Gastrocnemius medialis (tissue), 4 donors: ENCODE results near the gene TAMALIN.

ENCODE experiments used
- POLR2A ChIP-seq, 2 donors: fragments of 450-650 bp; IDR thresholded peaks; one replicate each; pipeline ENCODE4 v1.6.1; 2017; ENCODE audit warnings: antibody characterized with exemption in 2 of 2, mild to moderate bottlenecking in 2 of 2, moderate library complexity in 2 of 2
- TF ChIP-seq, protein P1 (sequence below), 5 experiments: fragments of 450-650 bp in 3 of 5; fragments of 200-600 bp in 2 of 5; sonication (generic) in 2 of 5; IDR thresholded peaks in 4 of 5; conservative IDR thresholded peaks in 1 of 5; 1 replicate in 4 of 5; 2 replicates in 1 of 5; pipeline ENCODE4 v1.5.1; 2016 to 2019; ENCODE audit warnings: antibody characterized with exemption in 5 of 5, mild to moderate bottlenecking in 3 of 5, moderate library complexity in 3 of 5

DNA sequence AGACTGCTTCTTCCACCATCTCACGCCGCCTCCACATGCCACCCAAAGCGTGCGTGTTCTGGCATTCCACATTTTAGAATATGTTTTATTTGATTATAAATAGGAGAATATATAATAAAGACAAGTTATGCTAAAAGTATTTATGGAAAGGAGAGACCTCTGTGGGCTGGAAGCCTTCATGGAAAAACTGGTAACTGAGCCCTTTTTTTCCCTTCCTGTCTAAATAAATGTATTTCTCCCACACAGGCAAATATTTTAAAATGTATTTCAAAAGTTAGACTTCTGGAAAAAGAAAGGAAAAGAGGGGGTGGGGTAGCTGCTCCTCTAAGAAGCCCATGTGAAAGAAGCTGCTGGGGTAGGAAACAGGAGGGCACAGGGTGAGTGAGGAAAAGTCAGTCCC is 28.4 kb downstream of the TAMALIN start:
- TF ChIP-seq, protein P1, sequence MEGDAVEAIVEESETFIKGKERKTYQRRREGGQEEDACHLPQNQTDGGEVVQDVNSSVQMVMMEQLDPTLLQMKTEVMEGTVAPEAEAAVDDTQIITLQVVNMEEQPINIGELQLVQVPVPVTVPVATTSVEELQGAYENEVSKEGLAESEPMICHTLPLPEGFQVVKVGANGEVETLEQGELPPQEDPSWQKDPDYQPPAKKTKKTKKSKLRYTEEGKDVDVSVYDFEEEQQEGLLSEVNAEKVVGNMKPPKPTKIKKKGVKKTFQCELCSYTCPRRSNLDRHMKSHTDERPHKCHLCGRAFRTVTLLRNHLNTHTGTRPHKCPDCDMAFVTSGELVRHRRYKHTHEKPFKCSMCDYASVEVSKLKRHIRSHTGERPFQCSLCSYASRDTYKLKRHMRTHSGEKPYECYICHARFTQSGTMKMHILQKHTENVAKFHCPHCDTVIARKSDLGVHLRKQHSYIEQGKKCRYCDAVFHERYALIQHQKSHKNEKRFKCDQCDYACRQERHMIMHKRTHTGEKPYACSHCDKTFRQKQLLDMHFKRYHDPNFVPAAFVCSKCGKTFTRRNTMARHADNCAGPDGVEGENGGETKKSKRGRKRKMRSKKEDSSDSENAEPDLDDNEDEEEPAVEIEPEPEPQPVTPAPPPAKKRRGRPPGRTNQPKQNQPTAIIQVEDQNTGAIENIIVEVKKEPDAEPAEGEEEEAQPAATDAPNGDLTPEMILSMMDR (IDR thresholded peaks at IDR 0.05 in 4 of 5, conservative IDR thresholded peaks at IDR 0.05 in 1 of 5) = no peak
- no peak for TF ChIP-seq POLR2A (IDR thresholded peaks at IDR 0.05)
